Endodermal cell (in vitro differentiated cells): ENCODE results near the gene ITIH1. TPM values are rescaled to one million over a fixed set of nuclear protein-coding genes. Genes with fewer than 3 reads are reported as not detected.

Experiments used
- DNase-seq: peaks from one replicate; pipeline ENCODE4 v3.0.0-alpha.2; 2017
- H3K27ac ChIP-seq: 2 replicates; pipeline ENCODE4 v1.5.1; 2013; ENCODE audit warnings: mild to moderate bottlenecking, low read depth, low read length, moderate library complexity
- H3K27me3 ChIP-seq: 2 replicates; pipeline ENCODE4 v1.6.1; 2013; ENCODE audit warnings: mild to moderate bottlenecking, low read length, moderate library complexity; ENCODE audit not compliant: insufficient read depth, control insufficient read depth, poor library complexity, severe bottlenecking
- H3K36me3 ChIP-seq: 2 replicates; pipeline ENCODE4 v1.7.0; 2013; ENCODE audit warnings: mild to moderate bottlenecking, low read length, moderate library complexity; ENCODE audit not compliant: control insufficient read depth, insufficient read depth
- H3K4me1 ChIP-seq: one replicate; pipeline ENCODE4 v1.7.0; 2013; ENCODE audit warnings: low read length; ENCODE audit not compliant: control insufficient read depth, insufficient read depth
- H3K4me3 ChIP-seq: 2 replicates; pipeline ENCODE4 v1.5.1; 2013; ENCODE audit warnings: mild to moderate bottlenecking, low read length, moderate library complexity
- H3K9ac ChIP-seq: 2 replicates; pipeline ENCODE4 v1.6.1; 2013; ENCODE audit warnings: mild to moderate bottlenecking, low read length, moderate library complexity; ENCODE audit not compliant: poor library complexity, severe bottlenecking; ENCODE audit errors: extremely low read depth
- H3K9me3 ChIP-seq: 2 replicates; pipeline ENCODE4 v1.6.1; 2013; ENCODE audit warnings: mild to moderate bottlenecking, low read length, moderate library complexity; ENCODE audit not compliant: control insufficient read depth
- H3K27ac Mint-ChIP-seq: 2 replicates; pipeline ENCODE4 v1.8.0; 2020; ENCODE audit warnings: mixed read lengths
- H3K27me3 Mint-ChIP-seq: 2 replicates; pipeline ENCODE4 v1.8.0; 2021; ENCODE audit warnings: mild to moderate bottlenecking, mixed read lengths; ENCODE audit not compliant: insufficient read depth
- H3K36me3 Mint-ChIP-seq: 2 replicates; pipeline ENCODE4 v1.8.0; 2020; ENCODE audit warnings: low read depth, mixed read lengths
- H3K4me1 Mint-ChIP-seq: 2 replicates; pipeline ENCODE4 v1.8.0; 2020; ENCODE audit warnings: mixed read lengths
- H3K4me3 Mint-ChIP-seq: 2 replicates; pipeline ENCODE4 v1.8.0; 2020; ENCODE audit warnings: mild to moderate bottlenecking, moderate library complexity, mixed read lengths
- H3K9me3 Mint-ChIP-seq: 2 replicates; pipeline ENCODE4 v1.8.0; 2020; ENCODE audit warnings: mild to moderate bottlenecking, mixed read lengths
- CTCF ChIP-seq: fragments of 200-600 bp; sonication (generic); conservative IDR thresholded peaks from 2 replicates; pipeline ENCODE4 v1.5.0; 2021; ENCODE audit warnings: antibody characterized with exemption, mild to moderate bottlenecking
- WGBS, 2 experiments: methylation state at CpG; one replicate each; pipeline versions ENCODE4 v1.1.5 to v1.1.7; 2013; ENCODE audit warnings: missing lambda C conversion rate in 2 of 2, mixed read lengths in 1 of 2; ENCODE audit not compliant: insufficient coverage in 1 of 2, insufficient read length in 1 of 2; 5-methylcytosine and 5-hydroxymethylcytosine counted together
- total RNA-seq, 2 donors: library from RNA; stranded (reverse); fragmentation: NEBNext Ultra II Directional in 1 of 2; extraction: Animal tissue kit (Norgen Biotek cat#: 25700) in 1 of 2; gene quantifications; 2 replicates in 1 of 2; 3 replicates in 1 of 2; pipeline ENCODE4 v1.2.1, GENCODE V29; 2021

The ITIH1 gene
- total RNA-seq, 2 donors from 2014 or later = not detected

DNA sequence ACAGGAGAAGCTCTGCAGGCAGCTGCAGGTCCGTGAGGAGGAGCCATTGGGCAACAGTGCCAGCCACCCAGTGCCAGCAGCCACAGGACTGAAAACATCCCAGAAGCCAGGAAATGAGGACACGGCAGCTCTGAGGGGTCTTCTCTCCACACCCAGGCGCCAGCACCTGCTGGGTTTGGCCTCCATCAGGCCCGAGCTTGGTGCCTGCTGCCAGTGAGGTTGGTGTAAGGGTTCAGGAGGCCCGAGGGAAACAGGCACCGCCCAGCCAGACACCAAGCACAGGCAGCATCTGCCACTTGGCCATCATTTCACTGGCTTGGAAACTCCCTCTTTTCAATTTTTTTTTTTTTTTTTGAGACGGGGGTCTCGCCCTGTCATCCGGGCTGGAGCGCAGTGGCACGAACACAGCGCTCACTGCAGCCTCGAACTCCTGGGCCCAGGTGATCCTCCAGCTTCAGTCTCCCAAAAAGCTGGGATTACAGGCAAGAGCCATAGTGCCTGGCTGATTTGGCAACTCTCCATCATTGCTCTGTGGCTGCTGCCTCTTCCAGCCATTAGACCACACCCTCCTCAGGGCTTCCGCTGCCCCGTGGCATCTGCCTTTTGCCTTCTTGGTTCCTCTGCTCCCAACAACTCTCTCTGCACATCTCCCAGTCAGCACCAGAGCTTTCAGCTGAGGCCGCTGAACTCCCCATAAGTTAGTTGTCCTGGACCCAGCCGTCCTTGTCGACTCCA is 15.7 kb downstream of the ITIH1 start:
- H3K27ac Mint-ChIP-seq = no peak overlapping the region
- 83 to 87% methylated on average over 6 to 18 of the region's 18 CpGs for WGBS, 2 experiments
- no peak for DNase-seq

GRCh38 chr3:52793702-52794611 is 16.6 kb downstream of the ITIH1 start:
- Histone ChIP-seq H3K4me3 (no peak overlapping the region), H3K9me3 (no peaks in the 10 kb centered on the region), H3K27me3 (no peaks in the 10 kb centered on the region), H3K36me3 (no peaks in the 10 kb centered on the region), H3K9ac (no peak overlapping the region), H3K27ac (peak overlapping the region; percentile 24), H3K4me1 (no peaks in the 10 kb centered on the region)
- no peak for TF ChIP-seq CTCF
- Mint-ChIP-seq H3K9me3 (no peaks in the 10 kb centered on the region), H3K27ac (no peak overlapping the region), H3K4me3 (no peak overlapping the region), H3K36me3 (no peaks in the 10 kb centered on the region), H3K27me3 (no peaks in the 10 kb centered on the region), H3K4me1 (no peaks in the 10 kb centered on the region)
- DNase-seq = no peak
- WGBS, 2 experiments = 89 to 90% methylated on average over 5 to 9 of the region's 9 CpGs

More for the DNA sequence above, 15.7 kb downstream of the ITIH1 start:
- no peaks in the 10 kb centered on the region for H3K9me3 ChIP-seq
- H3K36me3 ChIP-seq = no peaks in the 10 kb centered on the region
- no peaks in the 10 kb centered on the region for H3K4me1 ChIP-seq
- no peak overlapping the region for H3K4me3 ChIP-seq
- H3K4me1 Mint-ChIP-seq = no peaks in the 10 kb centered on the region
- H3K27me3 Mint-ChIP-seq = no peaks in the 10 kb centered on the region
- H3K36me3 Mint-ChIP-seq = no peaks in the 10 kb centered on the region
- H3K9ac ChIP-seq = no peak overlapping the region
- H3K27me3 ChIP-seq = no peaks in the 10 kb centered on the region
- H3K4me3 Mint-ChIP-seq = no peak overlapping the region
- no peaks in the 10 kb centered on the region for H3K9me3 Mint-ChIP-seq
- no peak for TF ChIP-seq CTCF
- no peak overlapping the region for H3K27ac ChIP-seq

- DNase-seq = no peak
- H3K9me3 Mint-ChIP-seq = no peaks in the 10 kb centered on the region
- Histone ChIP-seq H3K36me3 (no peaks in the 10 kb centered on the region), H3K9me3 (no peaks in the 10 kb centered on the region), H3K4me3 (no peak within 1 kb of the TSS), H3K27ac (peak within 1 kb of the TSS; percentile 24), H3K9ac (no peak within 1 kb of the TSS), H3K4me1 (no peaks in the 10 kb centered on the region), H3K27me3 (no peaks in the 10 kb centered on the region)
- no peak for TF ChIP-seq CTCF
- no peaks in the 10 kb centered on the region for H3K36me3 Mint-ChIP-seq
- no peak within 1 kb of the TSS for H3K4me3 Mint-ChIP-seq
- H3K4me1 Mint-ChIP-seq = no peaks in the 10 kb centered on the region
- no peak within 1 kb of the TSS for H3K27ac Mint-ChIP-seq
- H3K27me3 Mint-ChIP-seq = no peaks in the 10 kb centered on the region
- WGBS, 2 experiments = 84 to 89% methylated on average over 7 to 10 of the region's 10 CpGs
Measured at GRCh38 chr3:52794612-52795099, 17.3 kb downstream of the ITIH1 start, which contains the start of gene ITIH3. Gene ITIH3 (plus strand): TSS chr3:52794796. CDS start chr3:52794804, 8 bp downstream.
